DMS 273 (cell line): ENCODE results near the gene CHD3.
"Not testable (repeated sequence)": the region's sequence is repeated elsewhere in the genome, so short reads cannot be mapped to it uniquely, and the experiment has no call there.

ENCODE experiments used
- DNase-seq: peaks from one replicate; lab custom pipeline; 2025; ENCODE audit not compliant: unreplicated experiment; lab: John Stamatoyannopoulos, UW

The CHD3 gene

DNA sequence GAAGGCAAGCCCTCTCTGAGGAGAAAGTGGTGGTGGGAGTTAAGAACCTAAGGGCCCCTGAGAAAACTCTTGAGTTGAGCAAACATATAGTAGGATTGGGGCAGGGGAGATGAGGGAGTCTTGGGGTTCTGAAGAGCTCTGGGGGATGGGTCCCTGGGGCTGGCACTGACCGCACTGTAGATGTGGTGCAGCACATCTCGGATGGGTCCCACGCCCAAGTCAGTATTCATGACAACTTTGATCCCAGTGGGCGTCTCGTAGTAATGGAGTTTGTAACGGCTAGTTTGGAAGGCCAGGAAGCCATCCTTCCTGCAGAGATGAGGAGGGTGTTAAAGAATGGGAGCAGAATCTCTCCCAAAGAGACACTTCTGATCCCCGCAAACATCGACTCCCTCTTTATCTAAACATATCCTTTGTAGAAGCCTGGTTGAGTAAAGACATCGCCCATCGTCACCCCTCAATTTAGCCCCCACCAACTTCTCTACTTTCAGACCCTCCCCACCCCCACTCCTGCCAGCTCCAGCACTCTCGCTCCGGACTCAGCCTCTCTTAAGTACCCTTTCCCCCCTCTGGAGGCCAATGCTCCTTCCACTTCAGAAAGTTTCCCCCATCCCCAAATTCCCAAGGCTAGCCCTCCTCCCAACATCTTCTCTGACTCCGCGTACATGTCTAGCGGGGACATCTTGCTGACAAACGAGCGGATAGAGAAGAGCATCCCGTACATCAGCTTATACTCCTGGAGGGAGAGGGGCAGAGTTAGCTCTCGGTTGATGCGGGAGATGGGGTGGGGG lies 42.4 kb downstream of the CHD3 start:
- peak; percentile 41 for DNase-seq

DNA sequence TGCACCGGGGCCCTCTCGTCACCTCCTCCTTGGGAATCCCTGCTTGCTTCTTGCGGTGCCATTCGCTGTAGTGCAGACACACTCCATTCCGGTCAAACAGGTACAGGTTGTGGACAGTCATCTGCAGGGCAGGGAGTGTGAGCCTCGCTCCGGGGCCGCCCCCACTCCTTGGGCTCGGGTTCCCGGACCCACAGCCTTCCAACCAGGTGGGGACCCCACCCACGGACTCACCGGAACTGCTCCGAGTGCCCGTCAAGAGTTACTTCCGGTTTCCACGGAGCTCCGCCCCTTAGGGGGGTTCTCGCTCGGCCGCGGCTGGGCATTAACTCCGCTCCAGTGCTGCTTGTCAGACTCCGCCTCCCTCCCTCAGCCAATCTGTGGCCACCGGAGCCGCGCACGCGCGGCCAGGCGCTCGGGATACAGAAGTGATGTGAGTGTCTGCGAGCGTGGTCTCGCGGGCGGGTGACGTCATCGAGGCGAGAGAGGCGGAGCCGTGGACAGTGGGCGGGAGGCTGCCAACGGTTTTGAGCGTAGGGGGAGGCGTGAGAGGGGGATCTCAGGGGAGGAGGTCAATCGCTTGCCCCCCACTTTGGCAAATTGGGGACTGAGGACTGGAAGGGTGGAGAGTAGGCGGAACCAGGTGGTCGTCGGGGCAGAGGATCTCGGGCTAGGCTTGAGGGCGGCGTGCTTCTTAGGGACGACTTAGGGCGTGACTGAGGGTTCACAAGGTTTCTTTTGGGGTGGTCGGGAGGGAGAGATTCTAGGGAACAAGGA lies 43.3 kb downstream of the CHD3 start, which contains the start of the genes CNTROB and TRAPPC1:
CNTROB (plus strand) TSS at position 498 of the 774 bp plus-strand sequence. CDS start 874 bp downstream, outside the sequence.
TRAPPC1 (minus strand) TSS at position 238 of the 774 bp plus-strand sequence; CDS start at position 121, 117 bp downstream.
- peak; percentile 98 for DNase-seq

DNA sequence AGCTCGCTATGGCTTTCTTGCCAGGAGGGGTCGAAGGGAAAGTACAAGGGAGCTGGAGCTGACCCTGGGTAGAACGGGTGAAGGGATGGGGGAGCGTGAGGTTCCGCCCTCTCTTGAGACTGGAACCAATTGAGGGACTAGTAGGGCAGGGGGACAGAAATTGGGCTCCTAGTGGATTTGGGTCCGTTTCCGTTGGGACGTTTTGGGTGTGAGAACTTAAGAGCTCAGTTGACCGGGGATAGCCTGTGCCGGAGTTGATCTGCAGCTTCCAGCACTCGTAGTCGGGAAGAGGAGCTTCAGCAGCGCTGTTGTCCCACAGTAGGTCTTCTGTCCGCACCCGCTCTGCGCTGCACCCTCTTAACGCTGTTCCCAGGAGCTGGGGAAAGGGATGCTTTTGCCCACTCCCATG lies 43.9 kb downstream of the CHD3 start:
- peak; percentile 56 for DNase-seq

DNA sequence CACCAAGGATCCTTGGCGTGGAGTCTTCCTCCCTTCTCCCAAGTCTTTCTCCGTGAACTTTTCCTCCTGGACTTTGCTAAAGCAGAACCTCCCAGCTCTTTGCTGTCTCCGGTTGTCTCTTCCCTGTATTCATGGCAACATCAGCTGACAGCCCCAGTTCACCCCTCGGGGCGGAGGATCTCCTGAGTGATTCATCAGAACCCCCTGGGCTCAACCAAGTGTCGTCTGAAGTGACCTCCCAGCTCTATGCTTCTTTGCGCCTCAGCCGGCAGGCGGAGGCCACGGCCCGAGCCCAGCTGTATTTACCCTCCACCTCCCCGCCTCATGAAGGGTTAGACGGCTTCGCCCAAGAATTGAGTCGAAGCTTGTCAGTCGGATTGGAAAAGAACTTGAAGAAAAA lies 44.4 kb downstream of the CHD3 start:
- DNase-seq = peak; percentile 42

DNA sequence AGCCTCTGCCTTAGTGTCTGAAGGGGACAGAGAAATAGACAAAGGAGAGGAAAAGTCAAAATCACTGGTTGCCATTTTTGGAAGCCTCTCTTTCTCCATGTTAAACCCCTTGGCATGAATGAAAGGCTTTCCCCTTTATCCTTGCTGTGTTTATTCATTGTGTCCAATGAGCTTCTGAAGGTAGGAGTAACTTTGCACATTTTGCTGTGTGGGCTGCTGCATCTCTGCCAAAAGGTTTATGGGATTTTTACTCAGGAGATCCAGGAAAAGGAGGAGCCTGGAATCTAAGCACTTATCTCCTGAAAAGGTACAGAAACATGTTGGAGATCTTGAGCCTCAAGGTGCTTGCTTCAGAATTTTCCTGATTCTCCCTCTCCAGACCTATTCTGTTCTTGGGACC lies 47.3 kb downstream of the CHD3 start:
- no peak for DNase-seq

DNA sequence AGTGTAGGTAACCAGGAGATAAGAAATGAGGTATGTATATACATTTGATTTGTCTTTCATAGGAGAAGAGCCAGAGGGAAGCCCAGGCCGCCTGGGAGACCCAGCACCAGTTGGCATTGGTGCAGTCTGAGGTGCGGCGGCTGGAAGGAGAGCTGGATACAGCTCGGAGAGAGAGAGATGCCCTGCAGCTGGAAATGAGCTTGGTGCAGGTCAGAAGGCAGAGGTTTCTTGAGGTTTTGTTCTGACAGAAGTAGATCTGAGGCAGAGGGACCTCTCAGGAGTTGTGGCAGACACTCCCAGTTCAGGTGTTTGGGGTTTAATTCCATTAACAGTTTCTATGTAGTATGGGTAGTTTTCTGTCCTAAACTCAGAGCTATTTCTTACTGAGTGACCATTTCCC lies 51.4 kb downstream of the CHD3 start:
- DNase-seq = no peak

DNA sequence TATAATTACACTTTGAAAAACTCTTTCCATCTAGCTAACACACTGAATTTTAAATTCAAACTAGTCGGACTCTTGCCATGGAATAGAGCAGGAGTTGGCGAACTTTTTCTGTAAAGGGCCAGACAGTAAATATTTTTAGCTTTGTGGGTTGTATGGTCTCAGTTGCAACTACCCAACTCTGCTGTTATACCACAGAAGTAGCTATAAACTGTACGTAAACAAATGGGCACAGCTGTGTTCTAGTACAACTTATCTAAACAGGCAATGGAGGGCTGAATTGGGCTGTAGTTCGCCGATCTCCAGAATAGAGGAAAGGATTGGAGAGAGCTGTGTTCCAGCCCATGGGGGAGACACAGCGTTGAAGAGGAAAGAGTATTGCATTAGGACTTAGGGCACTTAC lies 52.2 kb downstream of the CHD3 start:
- DNase-seq = no peak

DNA sequence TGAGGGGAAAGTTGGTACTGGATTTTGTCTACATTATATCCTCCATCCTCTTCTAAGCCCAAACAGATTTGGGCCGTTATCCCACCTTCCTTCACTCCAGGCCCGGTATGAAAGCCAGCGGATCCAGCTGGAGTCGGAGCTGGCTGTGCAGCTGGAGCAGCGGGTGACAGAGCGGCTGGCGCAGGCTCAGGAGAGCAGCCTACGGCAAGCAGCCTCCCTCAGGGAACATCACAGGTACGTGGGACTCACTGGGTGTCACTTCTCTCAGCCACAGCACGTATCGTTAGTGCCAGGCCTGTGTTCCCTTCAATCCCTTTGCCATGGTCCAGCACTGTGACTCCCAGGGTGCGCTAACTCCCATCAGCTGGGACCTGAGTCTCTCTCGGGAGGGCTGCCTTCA lies 54.7 kb downstream of the CHD3 start:
- no peak for DNase-seq

DNA sequence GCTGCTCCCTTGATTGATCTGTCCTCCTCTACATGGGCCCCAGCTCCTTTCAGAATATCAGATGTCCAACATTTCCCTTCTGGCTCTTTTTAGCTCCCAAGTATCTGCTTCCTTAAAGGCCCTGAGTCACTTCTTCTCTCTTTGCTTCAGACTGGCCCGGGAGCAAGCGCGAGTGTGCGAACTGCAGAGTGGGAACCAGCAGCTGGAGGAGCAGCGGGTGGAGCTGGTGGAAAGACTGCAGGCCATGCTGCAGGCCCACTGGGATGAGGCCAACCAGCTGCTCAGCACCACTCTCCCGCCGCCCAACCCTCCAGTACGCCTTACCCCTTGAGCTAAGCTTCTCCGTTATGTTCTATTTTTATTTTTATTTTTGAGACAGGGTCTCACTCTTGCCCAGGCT lies 55.7 kb downstream of the CHD3 start:
- DNase-seq = no peak

DNA sequence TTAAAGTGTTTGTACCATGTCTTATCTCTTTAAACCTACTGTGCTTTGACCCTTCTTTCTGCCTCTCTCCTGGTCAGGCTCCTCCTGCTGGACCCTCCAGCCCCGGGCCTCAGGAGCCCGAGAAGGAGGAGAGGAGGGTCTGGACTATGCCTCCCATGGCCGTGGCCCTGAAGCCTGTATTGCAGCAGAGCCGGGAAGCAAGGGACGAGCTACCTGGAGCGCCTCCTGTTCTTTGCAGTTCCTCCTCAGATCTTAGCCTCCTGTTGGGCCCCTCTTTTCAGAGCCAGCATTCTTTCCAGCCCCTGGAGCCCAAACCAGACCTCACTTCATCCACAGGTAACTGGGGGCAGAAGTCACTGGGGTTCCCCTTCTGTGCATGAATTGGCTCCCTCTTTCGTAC lies 57.1 kb downstream of the CHD3 start:
- DNase-seq = no peak

DNA sequence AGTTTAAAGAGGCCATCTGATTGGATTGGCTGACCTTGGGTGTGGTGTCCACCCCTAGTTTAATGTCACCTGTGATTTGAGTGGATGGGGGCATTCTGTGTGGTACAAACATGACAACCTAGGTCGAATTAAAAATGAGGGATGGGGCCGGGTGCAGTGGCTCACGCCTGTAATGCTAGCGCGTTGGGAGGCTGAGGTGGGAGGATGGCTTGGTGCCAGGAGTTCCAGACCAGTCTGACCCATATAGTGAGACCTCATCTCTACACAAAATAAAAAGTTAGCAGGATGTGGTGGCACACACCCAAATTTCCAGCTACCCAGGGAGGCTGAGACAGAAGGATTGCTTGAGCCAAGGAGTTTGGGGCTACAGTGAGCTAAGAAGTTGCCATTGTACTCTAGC lies 57.9 kb downstream of the CHD3 start:
- no peak for DNase-seq

DNA sequence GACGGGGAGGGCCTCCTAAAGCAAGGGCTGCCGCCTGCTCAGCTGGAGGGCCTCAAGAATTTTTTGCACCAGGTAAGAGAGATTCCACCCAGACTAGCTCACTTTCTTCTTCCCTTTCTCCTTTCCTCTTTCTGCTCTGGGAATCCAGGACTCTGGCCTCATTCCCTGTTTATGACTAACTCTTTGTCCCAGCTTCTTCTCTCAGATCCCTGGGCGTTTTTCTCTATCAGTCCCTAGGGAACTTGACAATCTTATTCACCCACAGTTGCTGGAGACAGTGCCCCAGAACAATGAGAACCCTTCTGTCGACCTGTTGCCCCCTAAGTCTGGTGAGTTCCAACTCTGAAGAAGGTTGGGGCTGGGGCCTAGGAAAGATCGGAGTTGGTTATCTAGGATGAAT lies 59.1 kb downstream of the CHD3 start:
- no peak for DNase-seq

DNA sequence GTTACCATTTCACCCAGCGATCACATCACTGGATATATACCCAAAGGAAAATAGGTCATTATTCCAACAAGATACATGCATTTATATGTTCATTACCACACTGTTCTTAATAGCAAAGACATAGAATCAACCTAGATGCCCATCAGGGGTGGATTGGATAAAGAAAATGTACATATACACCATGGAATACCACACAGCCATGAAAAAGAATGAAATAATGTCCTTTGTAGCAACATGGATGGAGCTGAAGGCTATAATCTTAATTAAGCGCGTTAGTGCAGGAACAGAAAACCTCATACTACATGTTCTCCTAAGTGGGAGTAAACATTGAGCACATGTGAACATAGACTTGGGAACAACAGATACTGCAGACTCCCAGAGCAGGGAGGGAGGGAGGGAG lies 62.0 kb downstream of the CHD3 start:
- no peak for DNase-seq

DNA sequence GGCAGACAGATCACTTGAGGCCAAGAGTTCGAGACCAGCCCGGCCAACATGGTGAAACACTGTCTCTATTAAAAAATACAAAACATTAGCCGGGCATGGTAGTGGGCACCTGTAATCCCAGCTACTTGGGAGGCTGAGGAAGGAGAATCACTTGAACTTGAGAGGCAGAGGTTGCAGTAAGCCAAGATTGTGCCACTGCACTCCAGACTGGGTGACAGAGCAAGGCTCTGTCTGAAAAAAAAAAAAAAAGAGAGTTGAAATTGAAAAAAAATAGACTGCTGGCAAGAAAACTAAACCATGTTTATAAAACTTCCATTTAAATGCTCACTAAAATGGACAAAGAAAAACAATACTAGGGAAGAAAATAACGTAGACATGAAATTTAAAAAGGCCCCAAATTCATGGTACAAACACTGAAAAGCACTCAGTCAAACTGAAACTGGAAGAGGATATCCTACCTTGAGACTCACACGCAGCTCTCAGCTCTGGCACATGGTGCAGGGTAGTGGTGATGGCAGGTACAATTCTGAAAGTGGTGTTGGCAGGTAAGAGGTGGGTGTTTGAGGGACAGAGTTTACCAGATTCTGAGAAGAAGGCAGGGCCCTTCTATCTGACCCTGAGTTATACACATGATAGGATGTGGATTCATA lies 62.7 kb downstream of the CHD3 start:
- no peak for DNase-seq

DNA sequence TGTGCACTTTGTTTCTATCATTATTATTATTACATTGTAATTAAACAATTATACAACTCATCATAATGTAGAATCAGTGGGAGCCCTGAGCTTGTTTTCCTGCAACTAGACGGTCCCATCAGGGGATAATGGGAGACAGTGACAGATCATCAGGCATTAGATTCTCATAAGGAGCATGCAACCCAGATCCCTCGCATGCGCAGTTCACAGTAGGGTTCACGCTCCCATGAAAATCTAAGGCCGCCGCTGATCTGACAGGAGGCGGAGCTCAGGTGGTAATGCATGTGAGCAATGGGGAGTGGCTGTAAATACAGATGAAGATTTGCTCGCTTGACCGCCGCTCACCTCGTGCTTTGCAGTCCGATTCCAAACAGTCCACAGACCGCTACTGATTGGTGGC lies 64.7 kb downstream of the CHD3 start:
- not testable (repeated sequence) for DNase-seq

DNA sequence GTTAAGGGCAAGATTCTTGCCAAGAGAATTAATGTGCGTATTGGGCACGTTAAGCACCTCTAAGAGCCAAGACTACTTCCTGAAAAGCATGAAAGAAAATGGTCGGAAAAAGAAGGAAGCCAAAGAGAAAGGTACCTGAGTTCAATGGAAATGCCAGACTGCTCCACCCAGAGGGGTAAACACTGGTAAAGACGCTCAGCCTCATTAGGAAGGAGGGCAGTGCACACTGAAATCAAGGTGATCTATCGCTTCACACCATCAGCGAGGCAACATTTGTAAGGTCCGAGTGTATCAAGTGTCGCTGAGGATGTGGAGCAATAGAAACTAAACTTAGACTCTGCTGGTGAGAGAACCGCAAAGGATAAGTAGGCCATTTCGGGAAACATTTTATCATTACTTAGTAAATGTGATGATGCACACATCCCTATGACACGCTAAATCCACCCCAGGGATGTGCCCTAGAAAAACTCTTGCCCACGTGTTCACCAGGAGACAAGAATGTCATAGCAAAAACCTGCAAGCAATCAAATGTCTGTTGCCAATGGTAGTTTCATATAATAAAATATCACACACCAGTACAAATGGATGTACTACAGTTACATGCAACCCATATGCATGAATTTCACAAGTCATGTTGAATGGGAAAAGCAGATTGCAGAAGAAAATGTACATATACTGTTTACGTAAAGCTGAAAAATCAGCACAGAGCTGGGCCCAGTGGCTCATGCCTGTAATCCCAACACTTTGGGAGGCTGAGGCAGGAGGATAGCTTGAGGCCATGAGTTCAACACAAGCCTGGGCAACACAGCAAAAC lies 67.0 kb downstream of the CHD3 start:
- no peak for DNase-seq

DNA sequence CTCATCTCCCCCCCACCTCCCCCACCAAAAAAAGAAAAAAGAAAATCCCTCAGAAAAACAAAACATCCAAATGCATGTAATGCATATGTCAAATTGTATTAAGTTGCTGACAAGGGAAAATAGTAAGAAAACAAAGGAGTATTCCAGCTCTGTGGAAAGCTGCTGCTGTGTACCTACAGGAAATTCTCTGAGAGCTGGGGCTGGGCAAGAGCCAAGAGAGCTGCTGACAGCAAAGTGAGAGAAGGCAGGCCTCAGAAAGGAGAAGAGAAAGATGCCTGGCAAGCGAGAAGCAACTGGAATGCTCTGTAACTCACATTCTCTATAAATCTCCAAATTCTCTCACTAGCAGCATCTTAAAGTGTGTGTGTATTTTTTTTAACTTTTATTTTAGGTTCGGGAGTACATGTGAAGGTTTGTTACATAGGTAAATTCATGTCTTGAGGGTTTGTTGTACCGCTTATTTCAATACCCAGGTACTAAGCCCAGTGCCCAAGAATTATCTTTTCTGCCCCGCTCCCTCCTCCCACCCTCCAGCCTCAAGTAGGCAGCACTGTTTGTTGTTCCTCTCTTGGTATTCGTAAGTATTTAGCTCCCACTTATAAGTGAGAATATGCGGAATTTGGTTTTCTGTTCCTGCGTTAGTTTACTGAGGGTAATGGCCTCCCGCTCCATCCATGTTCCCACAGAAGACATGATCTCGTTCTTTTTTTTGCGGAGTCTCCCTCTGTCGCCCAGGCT lies 67.8 kb downstream of the CHD3 start:
- no peak for DNase-seq

DNA sequence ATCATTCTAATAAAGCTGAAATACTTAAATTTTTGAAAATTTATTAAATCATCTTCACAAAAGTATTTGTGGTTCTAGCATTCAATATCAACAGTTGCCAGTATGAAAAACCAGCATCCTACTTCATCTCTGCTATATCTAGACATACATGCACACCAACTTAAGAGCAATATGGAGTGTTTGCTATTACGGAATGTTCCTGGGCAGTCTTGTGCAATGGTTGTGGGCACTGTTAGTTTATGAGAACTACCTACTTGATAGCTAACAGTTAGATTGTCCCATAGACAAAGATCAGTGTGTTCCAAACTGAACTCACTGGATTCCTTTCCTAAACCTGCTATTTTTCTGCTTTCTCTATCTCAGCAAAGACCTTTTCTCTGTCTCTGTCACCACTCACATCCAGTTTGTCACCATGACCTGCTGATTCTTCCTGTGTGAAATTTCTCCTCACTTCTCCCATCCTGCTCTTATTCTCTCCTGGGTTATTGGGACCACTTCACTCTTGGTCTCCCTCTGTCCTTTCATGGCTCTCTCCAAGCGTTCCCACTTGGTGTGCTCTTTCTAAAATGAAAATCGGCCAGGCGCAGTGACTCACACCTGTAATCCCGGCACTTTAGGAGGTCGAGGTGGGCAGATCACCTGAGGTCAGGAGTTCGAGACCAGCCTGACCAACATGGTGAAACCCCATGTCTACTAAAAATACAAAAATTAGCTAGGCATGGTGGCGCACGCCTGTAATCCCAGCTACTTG lies 71.1 kb downstream of the CHD3 start:
- DNase-seq = no peak

DNA sequence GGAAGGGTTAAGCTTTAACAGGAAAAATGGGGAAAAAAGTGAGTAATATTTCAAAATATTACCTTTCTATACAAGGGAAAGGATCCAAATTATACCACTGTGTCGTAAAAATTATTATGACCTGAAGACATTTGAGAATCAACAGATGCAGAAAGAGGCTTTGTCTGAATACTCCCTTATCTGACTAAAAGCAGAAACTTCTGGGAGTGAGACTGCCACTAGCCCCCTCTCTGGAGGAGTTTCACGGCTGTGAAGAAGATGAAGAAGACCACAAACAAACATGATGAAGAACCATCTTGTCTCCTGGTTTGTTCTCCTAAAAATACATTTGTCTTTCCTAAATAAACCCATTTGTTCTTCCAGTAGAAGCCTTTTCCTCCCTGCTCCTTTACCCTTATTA lies 72.8 kb downstream of the CHD3 start:
- DNase-seq = no peak
